ENCODE measurements around the gene WRAP53. TPM values are rescaled to one million over a fixed set of nuclear protein-coding genes. Genes with fewer than 3 reads are reported as not detected.
A peak's percentile ranks its signal among the peaks of the same experiment; 100 is the strongest.

The WRAP53 gene
- total and polyA plus RNA-seq, 4 donors, result 4.9 to 17.9 (median 15.5) TPM

DNA sequence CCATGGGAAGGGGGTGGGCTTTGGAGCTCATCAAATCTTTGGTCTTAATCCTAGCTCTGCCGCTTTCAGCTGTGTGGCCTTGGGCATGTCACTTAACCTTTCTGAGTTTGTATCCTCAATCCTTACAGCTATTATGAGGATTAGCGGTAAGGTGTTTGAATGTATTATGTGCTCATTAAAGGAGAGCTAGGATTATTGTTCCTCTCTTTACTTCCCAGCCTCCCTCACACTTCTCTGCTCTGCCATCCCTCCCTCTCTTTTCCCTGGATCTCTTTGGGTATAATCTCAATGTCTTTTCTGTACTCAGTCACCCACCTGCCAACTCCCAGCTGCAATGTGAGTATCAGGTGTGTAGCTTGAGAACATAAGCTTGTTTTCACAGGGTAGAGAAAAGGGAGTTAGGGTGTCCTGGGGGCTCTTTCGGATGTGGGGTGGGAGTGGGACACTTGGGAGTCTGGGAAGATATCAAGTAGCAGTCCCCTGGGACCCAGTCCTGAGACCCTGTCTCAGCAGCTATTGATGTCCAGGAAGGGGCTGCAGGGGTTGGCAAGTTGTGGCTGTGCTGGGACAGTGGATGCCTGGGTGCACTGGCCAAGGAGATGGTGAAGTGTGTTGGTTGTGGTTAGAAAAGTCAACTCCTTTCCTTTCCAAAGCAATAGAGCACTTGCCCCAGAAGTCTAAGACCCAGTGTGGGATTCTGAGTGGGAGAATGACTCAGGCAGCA, 18.5 kb downstream of the WRAP53 start:
- Histone ChIP-seq H3K4me1 (ENCODE audit: control insufficient read depth, insufficient read depth, low read length) (peaks cover 67% of the 10 kb centered on the region), H3K27ac (ENCODE audit: low read depth, low read length) (no peak overlapping the region), H3K27me3 (ENCODE audit: control insufficient read depth, insufficient read depth, low read length) (peaks cover 3% of the 10 kb centered on the region), H3K36me3 (ENCODE audit: control insufficient read depth, insufficient read depth, low read length) (peaks cover 40% of the 10 kb centered on the region), H3K9me3 (ENCODE audit: control insufficient read depth, insufficient read depth, low read length) (no peaks in the 10 kb centered on the region), H3K4me3 (ENCODE audit: low read depth, low read length) (peak overlapping the region; percentile 60)
- WGBS (ENCODE audit: insufficient coverage), result 90% methylated on average over 1 of the region's 3 CpGs
- DNase-seq (ENCODE audit: low read depth in 4 of 6, low spot score in 6 of 6), result no peak

DNA sequence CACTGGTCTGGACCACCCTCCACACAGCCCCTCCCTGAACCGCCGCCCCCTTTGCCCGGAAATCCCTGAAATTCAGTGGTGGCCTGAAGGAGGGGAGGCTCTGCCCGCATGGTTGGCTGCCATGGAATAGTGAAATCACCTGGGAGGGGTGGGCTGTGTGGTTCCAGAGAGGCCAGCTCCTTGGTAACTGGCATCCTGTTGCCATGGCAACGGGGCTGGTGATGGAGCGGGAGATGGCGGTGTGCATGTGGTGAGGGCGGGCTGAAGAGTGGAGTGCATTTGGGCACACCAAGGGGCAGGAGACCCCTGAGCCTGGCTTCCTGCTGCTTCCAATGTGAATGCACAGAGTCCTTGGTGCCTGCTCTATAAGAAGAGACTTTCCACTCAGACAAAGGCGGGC, 19.2 kb downstream of the WRAP53 start:
- Histone ChIP-seq H3K4me1 (ENCODE audit: control insufficient read depth, insufficient read depth, low read length) (peaks cover 72% of the 10 kb centered on the region), H3K9me3 (ENCODE audit: control insufficient read depth, insufficient read depth, low read length) (no peaks in the 10 kb centered on the region), H3K4me3 (ENCODE audit: low read depth, low read length) (peak overlapping the region; percentile 7), H3K36me3 (ENCODE audit: control insufficient read depth, insufficient read depth, low read length) (peaks cover 33% of the 10 kb centered on the region), H3K27me3 (ENCODE audit: control insufficient read depth, insufficient read depth, low read length) (peaks cover 3% of the 10 kb centered on the region), H3K27ac (ENCODE audit: low read depth, low read length) (no peak overlapping the region)
- WGBS (ENCODE audit: insufficient coverage), result 31% methylated on average over 4 of the region's 9 CpGs
- peak in 2 of 6 donors; percentile 78 to 93 for DNase-seq (ENCODE audit: low read depth in 4 of 6, low spot score in 6 of 6)

DNA sequence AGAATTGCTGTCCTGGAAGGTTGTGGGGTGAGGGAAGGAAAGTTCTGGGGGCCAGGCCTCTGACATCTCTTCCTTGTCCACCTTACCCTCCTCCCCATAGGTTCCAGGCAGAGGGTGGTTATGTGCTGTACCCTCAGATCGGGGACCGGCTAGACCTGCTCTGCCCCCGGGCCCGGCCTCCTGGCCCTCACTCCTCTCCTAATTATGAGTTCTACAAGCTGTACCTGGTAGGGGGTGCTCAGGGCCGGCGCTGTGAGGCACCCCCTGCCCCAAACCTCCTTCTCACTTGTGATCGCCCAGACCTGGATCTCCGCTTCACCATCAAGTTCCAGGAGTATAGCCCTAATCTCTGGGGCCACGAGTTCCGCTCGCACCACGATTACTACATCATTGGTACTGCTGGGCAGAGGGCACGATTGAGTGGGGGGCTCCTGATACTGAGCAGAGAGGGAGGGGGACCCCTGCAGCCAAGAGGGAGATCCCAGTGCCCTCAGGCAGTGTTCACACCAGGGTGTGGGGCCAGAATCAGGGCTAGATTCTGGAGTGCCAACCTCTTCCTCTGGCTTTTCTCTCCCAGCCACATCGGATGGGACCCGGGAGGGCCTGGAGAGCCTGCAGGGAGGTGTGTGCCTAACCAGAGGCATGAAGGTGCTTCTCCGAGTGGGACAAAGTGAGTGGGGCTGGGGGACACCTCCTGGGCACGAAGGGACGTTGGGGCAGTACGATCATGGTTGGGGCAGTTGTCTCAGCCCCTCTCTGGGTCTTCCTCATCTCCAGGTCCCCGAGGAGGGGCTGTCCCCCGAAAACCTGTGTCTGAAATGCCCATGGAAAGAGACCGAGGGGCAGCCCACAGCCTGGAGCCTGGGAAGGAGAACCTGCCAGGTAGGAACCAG, 19.8 kb downstream of the WRAP53 start:
- H3K9me3 ChIP-seq (ENCODE audit: control insufficient read depth, insufficient read depth, low read length), result no peaks in the 10 kb centered on the region
- H3K27ac ChIP-seq (ENCODE audit: low read depth, low read length), result no peak overlapping the region
- H3K36me3 ChIP-seq (ENCODE audit: control insufficient read depth, insufficient read depth, low read length), result peaks cover 27% of the 10 kb centered on the region
- H3K4me1 ChIP-seq (ENCODE audit: control insufficient read depth, insufficient read depth, low read length), result peaks cover 72% of the 10 kb centered on the region
- no peak for DNase-seq (ENCODE audit: low read depth in 4 of 6, low spot score in 6 of 6)
- peak overlapping the region; percentile 7 for H3K4me3 ChIP-seq (ENCODE audit: low read depth, low read length)
- H3K27me3 ChIP-seq (ENCODE audit: control insufficient read depth, insufficient read depth, low read length), result peaks cover 3% of the 10 kb centered on the region
- WGBS (ENCODE audit: insufficient coverage), result 87% methylated on average over 13 of the region's 22 CpGs

DNA sequence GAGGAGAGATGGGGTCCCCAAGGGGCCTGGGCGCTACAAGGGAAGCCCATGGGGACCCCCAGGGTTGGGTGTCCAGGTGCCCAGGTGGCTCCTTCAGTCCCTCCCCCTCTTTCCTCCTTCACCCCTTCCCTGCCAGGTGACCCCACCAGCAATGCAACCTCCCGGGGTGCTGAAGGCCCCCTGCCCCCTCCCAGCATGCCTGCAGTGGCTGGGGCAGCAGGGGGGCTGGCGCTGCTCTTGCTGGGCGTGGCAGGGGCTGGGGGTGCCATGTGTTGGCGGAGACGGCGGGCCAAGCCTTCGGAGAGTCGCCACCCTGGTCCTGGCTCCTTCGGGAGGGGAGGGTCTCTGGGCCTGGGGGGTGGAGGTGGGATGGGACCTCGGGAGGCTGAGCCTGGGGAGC, 20.8 kb downstream of the WRAP53 start:
- peaks cover 25% of the 10 kb centered on the region for H3K36me3 ChIP-seq (ENCODE audit: control insufficient read depth, insufficient read depth, low read length)
- DNase-seq (ENCODE audit: low read depth in 4 of 6, low spot score in 6 of 6), result no peak
- peaks cover 3% of the 10 kb centered on the region for H3K27me3 ChIP-seq (ENCODE audit: control insufficient read depth, insufficient read depth, low read length)
- WGBS (ENCODE audit: insufficient coverage), result 71% methylated on average over 1 of the region's 11 CpGs
- no peaks in the 10 kb centered on the region for H3K9me3 ChIP-seq (ENCODE audit: control insufficient read depth, insufficient read depth, low read length)
- H3K27ac ChIP-seq (ENCODE audit: low read depth, low read length), result no peak overlapping the region
- H3K4me3 ChIP-seq (ENCODE audit: low read depth, low read length), result no peak overlapping the region
- H3K4me1 ChIP-seq (ENCODE audit: control insufficient read depth, insufficient read depth, low read length), result peaks cover 72% of the 10 kb centered on the region

DNA sequence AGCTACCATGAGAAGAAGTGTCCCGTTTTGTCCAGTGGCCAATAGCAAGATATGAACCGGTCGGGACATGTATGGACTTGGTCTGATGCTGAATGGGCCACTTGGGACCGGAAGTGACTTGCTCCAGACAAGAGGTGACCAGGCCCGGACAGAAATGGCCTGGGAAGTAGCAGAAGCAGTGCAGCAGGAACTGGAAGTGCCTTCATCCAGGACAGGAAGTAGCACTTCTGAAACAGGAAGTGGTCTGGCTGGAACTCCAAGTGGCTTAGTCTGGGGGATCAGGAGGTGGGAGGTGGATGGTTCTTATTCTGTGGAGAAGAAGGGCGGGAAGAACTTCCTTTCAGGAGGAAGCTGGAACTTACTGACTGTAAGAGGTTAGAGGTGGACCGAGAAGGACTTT, 22.0 kb downstream of the WRAP53 start:
- peaks cover 25% of the 10 kb centered on the region for H3K36me3 ChIP-seq (ENCODE audit: control insufficient read depth, insufficient read depth, low read length)
- H3K4me1 ChIP-seq (ENCODE audit: control insufficient read depth, insufficient read depth, low read length), result peaks cover 73% of the 10 kb centered on the region
- 79% methylated on average over 6 of the region's 7 CpGs for WGBS (ENCODE audit: insufficient coverage)
- no peak overlapping the region for H3K27ac ChIP-seq (ENCODE audit: low read depth, low read length)
- no peaks in the 10 kb centered on the region for H3K9me3 ChIP-seq (ENCODE audit: control insufficient read depth, insufficient read depth, low read length)
- no peaks in the 10 kb centered on the region for H3K27me3 ChIP-seq (ENCODE audit: control insufficient read depth, insufficient read depth, low read length)
- H3K4me3 ChIP-seq (ENCODE audit: low read depth, low read length), result no peak overlapping the region
- peak in 1 of 6 donors; percentile 1 for DNase-seq (ENCODE audit: low read depth in 4 of 6, low spot score in 6 of 6)

DNA sequence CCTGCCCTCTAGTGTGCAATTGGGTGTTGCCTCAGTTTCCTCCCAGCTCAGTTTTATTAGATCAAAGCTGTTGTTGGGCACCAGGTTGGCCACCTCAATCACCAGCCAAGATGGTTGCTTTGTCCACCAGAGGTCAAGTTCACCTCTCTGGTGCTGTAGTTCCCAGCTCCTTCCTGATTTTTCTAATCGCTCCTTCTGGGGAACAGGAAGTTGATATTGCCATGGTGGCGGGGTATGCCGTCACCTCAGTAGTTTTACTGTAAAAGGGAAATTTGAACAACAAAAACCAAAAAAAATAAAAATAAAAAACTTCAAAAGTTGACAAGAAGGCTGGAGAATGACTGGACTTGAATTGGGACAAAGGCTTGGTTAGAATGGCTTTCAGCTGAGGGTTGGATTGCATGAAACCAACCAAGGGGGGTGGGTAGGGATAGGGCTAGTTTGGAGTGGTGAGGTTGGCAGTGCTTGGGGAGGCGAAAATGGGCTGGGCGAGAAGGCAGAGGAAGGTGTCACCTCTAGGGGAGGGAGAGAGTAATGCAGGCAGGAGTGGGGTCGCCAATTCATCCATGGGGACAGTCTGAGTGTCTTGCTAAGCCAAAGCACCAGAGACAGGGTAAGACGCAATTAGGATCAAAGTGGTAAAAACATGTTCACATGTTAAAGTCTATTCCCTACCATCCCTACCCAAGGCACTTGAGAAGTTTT, 22.9 kb downstream of the WRAP53 start:
- Histone ChIP-seq H3K27ac (ENCODE audit: low read depth, low read length) (no peak overlapping the region), H3K9me3 (ENCODE audit: control insufficient read depth, insufficient read depth, low read length) (no peaks in the 10 kb centered on the region), H3K4me3 (ENCODE audit: low read depth, low read length) (no peak overlapping the region), H3K27me3 (ENCODE audit: control insufficient read depth, insufficient read depth, low read length) (no peaks in the 10 kb centered on the region), H3K36me3 (ENCODE audit: control insufficient read depth, insufficient read depth, low read length) (peaks cover 25% of the 10 kb centered on the region), H3K4me1 (ENCODE audit: control insufficient read depth, insufficient read depth, low read length) (peaks cover 73% of the 10 kb centered on the region)
- peak in 1 of 6 donors; percentile 15 for DNase-seq (ENCODE audit: low read depth in 4 of 6, low spot score in 6 of 6)
- 66% methylated on average over 3 of the region's 7 CpGs for WGBS (ENCODE audit: insufficient coverage)

DNA sequence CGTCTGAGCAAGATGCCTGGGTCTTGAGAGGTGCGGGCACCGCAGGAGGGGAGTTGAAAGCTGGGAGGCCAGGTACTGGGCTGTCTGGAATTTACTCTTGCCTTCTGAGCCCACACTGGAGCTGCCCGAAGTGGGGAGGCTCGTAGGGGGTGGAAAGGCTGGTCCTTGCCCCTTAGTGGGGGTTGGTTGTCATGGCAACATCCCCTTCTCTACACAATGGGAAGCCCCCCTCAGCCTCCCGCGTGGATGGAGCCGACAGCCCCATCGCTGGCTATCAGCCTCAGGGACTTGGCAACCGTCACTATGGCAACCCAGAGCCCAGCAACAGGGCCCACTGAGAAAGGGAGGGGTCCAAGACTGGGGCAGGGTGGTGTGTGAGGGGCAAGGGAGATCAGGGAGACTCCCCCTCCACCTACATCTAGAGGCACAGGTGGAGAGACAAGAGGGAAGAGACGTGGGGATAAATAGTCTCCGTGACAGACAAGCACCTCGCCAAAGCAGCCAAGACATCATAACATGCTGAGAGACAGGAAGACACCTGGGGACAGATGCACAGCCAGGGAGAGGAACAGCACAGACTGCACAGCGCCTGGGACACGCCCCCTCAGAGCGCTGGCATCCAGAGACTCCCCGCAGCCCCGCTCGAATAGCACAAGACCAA, 24.0 kb downstream of the WRAP53 start:
- no peaks in the 10 kb centered on the region for H3K27me3 ChIP-seq (ENCODE audit: control insufficient read depth, insufficient read depth, low read length)

DNA sequence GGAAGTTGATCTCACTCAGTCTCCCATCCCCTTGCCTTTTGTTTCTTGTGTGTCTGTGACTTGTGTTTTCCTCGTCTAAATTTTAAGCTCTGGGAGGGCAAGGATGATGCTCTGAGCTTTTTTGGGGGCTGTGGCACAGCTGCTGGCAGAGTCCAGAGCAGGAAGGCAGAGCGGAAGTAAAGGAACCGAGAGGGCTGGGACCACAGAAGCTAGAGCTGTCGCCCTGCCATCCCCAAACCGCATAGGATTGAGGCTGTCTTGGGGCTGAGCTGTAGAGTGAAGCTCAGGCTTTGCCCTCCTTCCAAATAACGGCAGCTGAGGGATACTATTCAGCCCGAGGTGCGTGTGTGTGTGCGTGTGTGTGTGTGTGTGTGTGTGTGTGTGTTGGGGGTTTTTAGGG, 25.5 kb downstream of the WRAP53 start:
- no peaks in the 10 kb centered on the region for H3K27me3 ChIP-seq (ENCODE audit: control insufficient read depth, insufficient read depth, low read length)
- H3K27ac ChIP-seq (ENCODE audit: low read depth, low read length), result no peak overlapping the region
- no peak for DNase-seq (ENCODE audit: low read depth in 4 of 6, low spot score in 6 of 6)
- WGBS (ENCODE audit: insufficient coverage), result 22% methylated on average over 7 of the region's 9 CpGs
- H3K4me3 ChIP-seq (ENCODE audit: low read depth, low read length), result no peak overlapping the region
- no peaks in the 10 kb centered on the region for H3K9me3 ChIP-seq (ENCODE audit: control insufficient read depth, insufficient read depth, low read length)
- H3K36me3 ChIP-seq (ENCODE audit: control insufficient read depth, insufficient read depth, low read length), result peaks cover 15% of the 10 kb centered on the region
- peaks cover 75% of the 10 kb centered on the region for H3K4me1 ChIP-seq (ENCODE audit: control insufficient read depth, insufficient read depth, low read length)

More for the DNA sequence above, 24.0 kb downstream of the WRAP53 start:
- 3% methylated on average over 6 of the region's 19 CpGs for WGBS (ENCODE audit: insufficient coverage)
- peaks cover 25% of the 10 kb centered on the region for H3K36me3 ChIP-seq (ENCODE audit: control insufficient read depth, insufficient read depth, low read length)
- DNase-seq (ENCODE audit: low read depth in 4 of 6, low spot score in 6 of 6), result peak in 3 of 6 donors; percentile 51 to 95 (median 90)
- no peak overlapping the region for H3K4me3 ChIP-seq (ENCODE audit: low read depth, low read length)
- no peak overlapping the region for H3K27ac ChIP-seq (ENCODE audit: low read depth, low read length)
- no peaks in the 10 kb centered on the region for H3K9me3 ChIP-seq (ENCODE audit: control insufficient read depth, insufficient read depth, low read length)
- peaks cover 75% of the 10 kb centered on the region for H3K4me1 ChIP-seq (ENCODE audit: control insufficient read depth, insufficient read depth, low read length)

All from spinal cord (tissue), 10 donors.